COR-L47 (cell line): ENCODE measurements around the gene COL15A1.

Experiments used
- DNase-seq: peaks from one replicate; lab custom pipeline; 2025; lab: John Stamatoyannopoulos, UW

COL15A1 gene

GRCh38 chr9:99037769-99038483 lies 94.2 kb downstream of the COL15A1 start:
- no peak for DNase-seq

GRCh38 chr9:99038484-99038820 lies 94.7 kb downstream of the COL15A1 start:
- DNase-seq, result no peak

GRCh38 chr9:99039505-99040182 lies 95.9 kb downstream of the COL15A1 start:
- DNase-seq, result no peak

- DNase-seq, result no peak
Observed at GRCh38 chr9:99040251-99040900, 96.7 kb downstream of the COL15A1 start.

- DNase-seq, result no peak
Observed at GRCh38 chr9:99040911-99041582, 97.3 kb downstream of the COL15A1 start.

- DNase-seq, result no peak
Observed at GRCh38 chr9:99041618-99042017, 97.9 kb downstream of the COL15A1 start.

- DNase-seq, result no peak
Observed at GRCh38 chr9:99042620-99043019, 98.9 kb downstream of the COL15A1 start.

GRCh38 chr9:99044827-99045226 lies 101.1 kb downstream of the COL15A1 start:
- DNase-seq, result no peak

- no peak for DNase-seq
Observed at GRCh38 chr9:99046068-99046467, 102.4 kb downstream of the COL15A1 start.

- no peak for DNase-seq
Observed at GRCh38 chr9:99046542-99047071, 102.9 kb downstream of the COL15A1 start.

- no peak for DNase-seq
Observed at GRCh38 chr9:99049228-99049627, 105.5 kb downstream of the COL15A1 start.

GRCh38 chr9:99049641-99050040 lies 105.9 kb downstream of the COL15A1 start:
- DNase-seq, result no peak

- no peak for DNase-seq
Observed at GRCh38 chr9:99050292-99050911, 106.7 kb downstream of the COL15A1 start.

- DNase-seq, result no peak
Observed at GRCh38 chr9:99050924-99051323, 107.2 kb downstream of the COL15A1 start.

GRCh38 chr9:99051406-99051805 lies 107.7 kb downstream of the COL15A1 start:
- no peak for DNase-seq

GRCh38 chr9:99051851-99052250 lies 108.1 kb downstream of the COL15A1 start:
- no peak for DNase-seq

- DNase-seq, result no peak
Observed at GRCh38 chr9:99052815-99053715, 109.4 kb downstream of the COL15A1 start.

GRCh38 chr9:99054581-99054980 lies 110.9 kb downstream of the COL15A1 start:
- DNase-seq, result no peak

GRCh38 chr9:99055384-99055783 lies 111.7 kb downstream of the COL15A1 start:
- DNase-seq, result no peak

GRCh38 chr9:99056186-99056585 lies 112.5 kb downstream of the COL15A1 start:
- DNase-seq, result no peak
